Fibroblast of lung (primary cell): ENCODE results near the gene DSTYK.

Source experiments
- CTCF ChIP-seq, 2 donors: IDR thresholded peaks in 1 of 2; conservative IDR thresholded peaks in 1 of 2; 1 replicate in 1 of 2; 2 replicates in 1 of 2; pipeline ENCODE4 v1.5.1; 2011 to 2012; ENCODE audit warnings: low read length in 2 of 2, control low read depth in 1 of 2, inconsistent platforms in 1 of 2, low read depth in 1 of 2, mild to moderate bottlenecking in 1 of 2
- EZH2 ChIP-seq: IDR thresholded peaks from 2 replicates; pipeline ENCODE4 v1.5.1; 2012; ENCODE audit warnings: low read length, control low read depth, mild to moderate bottlenecking; ENCODE audit errors: missing control alignments

GRCh38 chr1:205226868-205227583, 15.5 kb upstream of the DSTYK start:
- TF ChIP-seq CTCF (conservative IDR thresholded peaks at IDR 0.05 in 1 of 2, IDR thresholded peaks at IDR 0.05 in 1 of 2; ENCODE audit: low read depth in 1 of 2, low read length in 2 of 2) = no peak
- no peak for TF ChIP-seq EZH2
